ENCODE measurements around the gene ST14.

GRCh38 chr11:130115218-130115617, 44.4 kb upstream of the ST14 start:
- TF ChIP-seq EZH2 (IDR thresholded peaks at IDR 0.05; ENCODE audit: borderline replicate concordance, insufficient read depth, low read depth, low read length, poor library complexity, severe bottlenecking) (no peak), CTCF (IDR thresholded peaks at IDR 0.05) (no peak)
